Transverse colon (tissue), 4 donors: Measurements from ENCODE around the gene ESAM.

ENCODE experiments used
- EP300 ChIP-seq: sonication (generic); formaldehyde crosslinking; IDR thresholded peaks from one replicate; pipeline ENCODE4 v1.6.1; 2017; ENCODE audit warnings: antibody characterized with exemption, low read depth
- POLR2A ChIP-seq: fragments of 450-650 bp; IDR thresholded peaks from one replicate; pipeline ENCODE4 v1.6.1; 2016; ENCODE audit warnings: antibody characterized with exemption, mild to moderate bottlenecking, moderate library complexity
- POLR2AphosphoS5 ChIP-seq, 3 donors: sonication (generic); formaldehyde crosslinking; IDR thresholded peaks; one replicate each; pipeline ENCODE4 v1.6.1; 2016; ENCODE audit warnings: antibody characterized with exemption in 3 of 3
- TF ChIP-seq, protein P1 (sequence below), 5 experiments: fragments of 200-600 bp in 3 of 5; fragments of 450-650 bp in 2 of 5; sonication (generic) in 3 of 5; IDR thresholded peaks; 1 replicate in 2 of 5; 2 replicates in 3 of 5; pipeline ENCODE4 v1.5.1; 2016 to 2017; ENCODE audit warnings: antibody characterized with exemption in 5 of 5, inconsistent platforms in 3 of 5, mild to moderate bottlenecking in 2 of 5, moderate library complexity in 1 of 5

DNA sequence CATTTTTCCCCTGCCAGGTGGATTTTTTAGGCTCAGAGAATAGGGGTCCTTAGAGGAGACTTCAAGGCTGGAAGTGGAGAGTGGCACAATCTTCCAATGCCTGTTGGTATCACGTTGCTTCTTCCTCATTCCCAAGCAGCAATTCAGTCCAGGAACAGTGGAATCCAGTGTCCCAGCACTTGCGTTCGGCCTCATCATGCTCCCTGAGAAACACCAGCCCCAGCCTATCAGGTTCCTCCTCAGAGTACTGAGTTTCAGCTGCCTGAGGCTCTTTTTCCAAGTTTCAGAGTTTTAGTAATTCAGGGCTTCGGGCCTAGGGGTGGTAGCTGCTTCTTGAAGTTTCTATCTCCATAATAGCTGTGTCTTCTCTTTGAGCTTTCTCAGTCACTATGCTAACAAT lies 54.3 kb downstream of the ESAM start:
- TF ChIP-seq, protein P1, sequence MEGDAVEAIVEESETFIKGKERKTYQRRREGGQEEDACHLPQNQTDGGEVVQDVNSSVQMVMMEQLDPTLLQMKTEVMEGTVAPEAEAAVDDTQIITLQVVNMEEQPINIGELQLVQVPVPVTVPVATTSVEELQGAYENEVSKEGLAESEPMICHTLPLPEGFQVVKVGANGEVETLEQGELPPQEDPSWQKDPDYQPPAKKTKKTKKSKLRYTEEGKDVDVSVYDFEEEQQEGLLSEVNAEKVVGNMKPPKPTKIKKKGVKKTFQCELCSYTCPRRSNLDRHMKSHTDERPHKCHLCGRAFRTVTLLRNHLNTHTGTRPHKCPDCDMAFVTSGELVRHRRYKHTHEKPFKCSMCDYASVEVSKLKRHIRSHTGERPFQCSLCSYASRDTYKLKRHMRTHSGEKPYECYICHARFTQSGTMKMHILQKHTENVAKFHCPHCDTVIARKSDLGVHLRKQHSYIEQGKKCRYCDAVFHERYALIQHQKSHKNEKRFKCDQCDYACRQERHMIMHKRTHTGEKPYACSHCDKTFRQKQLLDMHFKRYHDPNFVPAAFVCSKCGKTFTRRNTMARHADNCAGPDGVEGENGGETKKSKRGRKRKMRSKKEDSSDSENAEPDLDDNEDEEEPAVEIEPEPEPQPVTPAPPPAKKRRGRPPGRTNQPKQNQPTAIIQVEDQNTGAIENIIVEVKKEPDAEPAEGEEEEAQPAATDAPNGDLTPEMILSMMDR (IDR thresholded peaks at IDR 0.05): no peak
- TF ChIP-seq POLR2AphosphoS5 (IDR thresholded peaks at IDR 0.05) (no peak), POLR2A (no peak), EP300 (no peak)
